Measurements from ENCODE around the gene EPHA2.

DNA sequence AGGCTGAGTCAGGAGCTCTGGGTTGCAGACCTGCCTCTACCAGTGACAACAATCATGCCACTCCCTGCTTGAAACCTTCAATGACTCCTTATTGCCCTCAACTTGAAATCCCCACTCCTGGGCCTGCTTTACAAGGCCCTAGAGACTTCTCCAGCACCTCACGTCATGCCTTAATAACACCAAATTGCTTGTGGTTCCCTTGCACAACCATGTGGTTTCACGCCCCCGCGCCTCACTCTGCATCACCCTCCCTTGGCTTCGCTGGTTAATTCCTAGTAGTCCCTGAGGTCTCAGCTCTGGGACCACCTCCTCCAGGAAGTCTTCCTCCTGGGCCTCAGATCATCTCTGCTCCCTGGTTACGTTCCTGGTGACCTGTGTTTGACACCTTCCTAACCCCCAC is 33.0 kb downstream of the EPHA2 start:
- TF ChIP-seq, protein P1, sequence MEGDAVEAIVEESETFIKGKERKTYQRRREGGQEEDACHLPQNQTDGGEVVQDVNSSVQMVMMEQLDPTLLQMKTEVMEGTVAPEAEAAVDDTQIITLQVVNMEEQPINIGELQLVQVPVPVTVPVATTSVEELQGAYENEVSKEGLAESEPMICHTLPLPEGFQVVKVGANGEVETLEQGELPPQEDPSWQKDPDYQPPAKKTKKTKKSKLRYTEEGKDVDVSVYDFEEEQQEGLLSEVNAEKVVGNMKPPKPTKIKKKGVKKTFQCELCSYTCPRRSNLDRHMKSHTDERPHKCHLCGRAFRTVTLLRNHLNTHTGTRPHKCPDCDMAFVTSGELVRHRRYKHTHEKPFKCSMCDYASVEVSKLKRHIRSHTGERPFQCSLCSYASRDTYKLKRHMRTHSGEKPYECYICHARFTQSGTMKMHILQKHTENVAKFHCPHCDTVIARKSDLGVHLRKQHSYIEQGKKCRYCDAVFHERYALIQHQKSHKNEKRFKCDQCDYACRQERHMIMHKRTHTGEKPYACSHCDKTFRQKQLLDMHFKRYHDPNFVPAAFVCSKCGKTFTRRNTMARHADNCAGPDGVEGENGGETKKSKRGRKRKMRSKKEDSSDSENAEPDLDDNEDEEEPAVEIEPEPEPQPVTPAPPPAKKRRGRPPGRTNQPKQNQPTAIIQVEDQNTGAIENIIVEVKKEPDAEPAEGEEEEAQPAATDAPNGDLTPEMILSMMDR (IDR thresholded peaks at IDR 0.05): no peak
- no peak for TF ChIP-seq POLR2A (IDR thresholded peaks at IDR 0.05)

All from testis (tissue), 2 donors.